ENCODE data around the gene WNT16. TPM values are rescaled to one million over a fixed set of nuclear protein-coding genes. Genes with fewer than 3 reads are reported as not detected.
"Not testable (repeated sequence)": the region's sequence is repeated elsewhere in the genome, so short reads cannot be mapped to it uniquely, and the experiment has no call there.

WNT16 gene
- total RNA-seq, 2 donors from 2014 or later, result not detected

DNA sequence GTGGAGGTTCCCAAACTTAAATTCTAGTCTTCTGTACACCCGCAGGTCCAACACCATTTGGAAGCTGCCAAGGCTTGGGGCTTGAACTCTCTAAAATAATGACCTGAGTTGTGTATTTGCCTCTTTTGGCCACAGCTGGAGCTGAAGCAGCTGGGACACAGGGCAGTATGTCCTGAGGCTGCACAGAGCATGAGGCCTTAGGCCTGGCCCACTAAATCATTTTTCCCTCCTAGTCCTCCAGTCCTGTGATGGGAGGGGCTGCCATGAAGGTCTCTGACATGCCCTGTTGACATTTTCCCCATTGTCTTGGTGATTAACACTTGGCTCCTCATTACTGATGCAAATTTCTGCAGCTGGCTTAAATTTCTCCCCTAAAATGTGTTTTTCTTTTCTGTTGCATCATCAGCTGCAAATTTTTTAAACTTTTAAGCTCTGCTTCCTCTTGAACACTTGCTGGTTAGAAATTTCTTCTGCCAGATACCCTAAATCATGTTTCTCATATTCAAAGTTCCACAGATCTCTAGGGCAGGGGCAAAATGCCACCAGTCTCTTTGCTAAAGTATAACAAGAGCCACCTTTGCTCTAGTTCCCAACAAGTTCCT, 43.6 kb upstream of the WNT16 start:
- Histone ChIP-seq H3K27ac (no peak overlapping the region), H3K27me3 (replicated peaks; ENCODE audit: insufficient read depth) (no peaks in the 10 kb centered on the region), H3K9me3 (no peaks in the 10 kb centered on the region), H3K36me3 (peaks cover 12% of the 10 kb centered on the region), H3K4me3 (no peak overlapping the region), H3K4me1 (ENCODE audit: control insufficient read depth in 1 of 2, low read depth in 2 of 2) (peaks cover 6 to 21% of the 10 kb centered on the region in 2 donors)
- TF ChIP-seq, protein P1, sequence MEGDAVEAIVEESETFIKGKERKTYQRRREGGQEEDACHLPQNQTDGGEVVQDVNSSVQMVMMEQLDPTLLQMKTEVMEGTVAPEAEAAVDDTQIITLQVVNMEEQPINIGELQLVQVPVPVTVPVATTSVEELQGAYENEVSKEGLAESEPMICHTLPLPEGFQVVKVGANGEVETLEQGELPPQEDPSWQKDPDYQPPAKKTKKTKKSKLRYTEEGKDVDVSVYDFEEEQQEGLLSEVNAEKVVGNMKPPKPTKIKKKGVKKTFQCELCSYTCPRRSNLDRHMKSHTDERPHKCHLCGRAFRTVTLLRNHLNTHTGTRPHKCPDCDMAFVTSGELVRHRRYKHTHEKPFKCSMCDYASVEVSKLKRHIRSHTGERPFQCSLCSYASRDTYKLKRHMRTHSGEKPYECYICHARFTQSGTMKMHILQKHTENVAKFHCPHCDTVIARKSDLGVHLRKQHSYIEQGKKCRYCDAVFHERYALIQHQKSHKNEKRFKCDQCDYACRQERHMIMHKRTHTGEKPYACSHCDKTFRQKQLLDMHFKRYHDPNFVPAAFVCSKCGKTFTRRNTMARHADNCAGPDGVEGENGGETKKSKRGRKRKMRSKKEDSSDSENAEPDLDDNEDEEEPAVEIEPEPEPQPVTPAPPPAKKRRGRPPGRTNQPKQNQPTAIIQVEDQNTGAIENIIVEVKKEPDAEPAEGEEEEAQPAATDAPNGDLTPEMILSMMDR (IDR thresholded peaks at IDR 0.05), result no peak
- no peak for DNase-seq (ENCODE audit: low spot score)
- ATAC-seq (ENCODE audit: insufficient number of reproducible peaks, low FRiP score, low read depth), result no peak

DNA sequence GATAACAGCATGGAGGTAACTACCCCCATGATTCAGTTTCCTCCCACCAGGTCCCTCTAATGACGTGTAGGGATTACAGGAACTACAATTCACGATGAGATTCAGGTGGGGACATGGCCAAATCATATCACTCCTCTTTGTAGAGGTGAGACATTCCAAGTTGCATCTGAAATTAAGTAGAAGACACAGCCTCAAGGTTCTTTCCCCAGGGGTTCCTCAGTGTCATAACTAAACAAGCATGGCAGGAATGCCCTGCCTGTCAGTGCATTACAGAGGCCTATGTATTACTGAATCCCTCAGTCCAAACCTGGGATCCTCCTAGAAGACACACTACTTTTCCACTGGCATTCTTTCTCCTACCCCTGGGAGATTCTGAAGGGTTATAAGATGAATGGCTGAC, 42.6 kb upstream of the WNT16 start:
- no peak for ATAC-seq (ENCODE audit: insufficient number of reproducible peaks, low FRiP score, low read depth)
- no peak overlapping the region for H3K4me3 ChIP-seq
- TF ChIP-seq, protein P1 (IDR thresholded peaks at IDR 0.05), result no peak
- peaks cover 6 to 15% of the 10 kb centered on the region in 2 donors for H3K4me1 ChIP-seq (ENCODE audit: control insufficient read depth in 1 of 2, low read depth in 2 of 2)
- no peak for DNase-seq (ENCODE audit: low spot score)
- peaks cover 12% of the 10 kb centered on the region for H3K36me3 ChIP-seq
- no peak overlapping the region for H3K27ac ChIP-seq
- H3K27me3 ChIP-seq (replicated peaks; ENCODE audit: insufficient read depth), result no peaks in the 10 kb centered on the region
- no peaks in the 10 kb centered on the region for H3K9me3 ChIP-seq

DNA sequence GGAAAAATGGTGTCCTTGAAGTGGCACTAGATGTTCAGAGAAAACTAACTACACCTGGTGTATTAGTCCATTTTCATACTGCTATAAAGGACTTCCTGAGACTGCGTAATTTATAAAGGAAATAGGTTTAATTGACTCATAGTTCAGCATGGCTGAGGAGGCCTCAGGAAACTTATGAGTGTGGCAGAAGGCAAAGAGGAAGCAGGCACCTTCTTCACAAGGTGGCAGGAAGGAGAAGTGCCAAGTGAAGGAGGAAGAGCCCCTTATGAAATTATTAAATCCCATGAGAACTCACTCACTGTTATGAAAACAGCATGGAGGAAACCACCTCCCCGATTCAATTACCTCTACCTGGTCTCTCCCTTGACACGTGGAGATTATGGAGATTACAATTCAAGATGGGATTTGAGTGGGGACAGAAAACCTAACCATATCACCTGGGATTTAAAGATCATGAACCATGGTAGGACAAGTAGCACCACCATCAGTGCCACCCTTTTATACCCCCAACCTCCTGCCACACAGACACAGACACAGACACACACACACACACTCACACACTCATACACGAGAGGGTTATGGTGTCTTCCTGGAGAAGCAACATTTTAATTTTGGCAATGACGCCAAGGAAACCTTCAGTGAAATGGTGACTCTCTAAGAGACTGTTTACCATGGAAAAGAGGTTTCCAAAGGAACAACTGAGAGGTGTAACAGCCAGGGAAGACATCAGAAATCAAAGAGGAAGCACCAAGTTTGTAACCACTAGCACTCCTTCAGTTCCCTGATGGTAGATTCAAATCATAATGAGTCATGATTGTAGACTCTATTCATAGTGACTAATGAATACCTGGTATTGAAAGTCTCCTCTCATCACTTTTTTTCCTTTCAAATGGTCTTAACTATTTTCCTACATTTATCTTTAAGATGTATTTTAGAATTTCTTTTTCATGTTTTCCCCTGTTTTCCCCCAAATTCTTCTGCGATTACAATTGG, 41.8 kb upstream of the WNT16 start:
- Histone ChIP-seq H3K4me1 (ENCODE audit: control insufficient read depth in 1 of 2, low read depth in 2 of 2) (peaks cover 6 to 15% of the 10 kb centered on the region in 2 donors), H3K27me3 (replicated peaks; ENCODE audit: insufficient read depth) (no peaks in the 10 kb centered on the region), H3K27ac (no peak overlapping the region), H3K36me3 (peaks cover 12% of the 10 kb centered on the region), H3K9me3 (no peaks in the 10 kb centered on the region), H3K4me3 (no peak overlapping the region)
- no peak for ATAC-seq (ENCODE audit: insufficient number of reproducible peaks, low FRiP score, low read depth)
- no peak for DNase-seq (ENCODE audit: low spot score)
- TF ChIP-seq, protein P1 (IDR thresholded peaks at IDR 0.05), result no peak

DNA sequence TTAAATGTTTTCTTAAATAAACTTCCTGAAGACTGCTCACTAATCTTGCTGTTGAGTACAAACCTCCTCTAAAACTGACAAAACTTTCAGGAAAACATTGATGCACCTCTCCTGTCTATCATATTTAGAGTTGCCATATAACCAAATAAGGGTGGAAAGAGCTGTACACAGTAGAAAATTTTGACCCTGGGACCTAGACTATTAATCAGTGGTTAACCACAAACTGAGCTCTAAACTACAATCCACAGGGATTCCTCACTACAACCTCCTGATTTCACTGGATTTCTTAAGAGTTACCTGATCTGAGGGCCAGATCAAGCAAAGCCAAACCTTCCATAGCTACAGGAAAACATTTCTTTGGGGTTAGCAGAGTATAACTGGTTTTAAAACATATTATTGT, 39.9 kb upstream of the WNT16 start:
- H3K4me1 ChIP-seq (ENCODE audit: control insufficient read depth in 1 of 2, low read depth in 2 of 2), result peaks cover 6 to 15% of the 10 kb centered on the region in 2 donors
- H3K9me3 ChIP-seq, result no peaks in the 10 kb centered on the region
- H3K36me3 ChIP-seq, result peaks cover 12% of the 10 kb centered on the region
- H3K4me3 ChIP-seq, result no peak overlapping the region
- TF ChIP-seq, protein P1 (IDR thresholded peaks at IDR 0.05), result no peak
- no peaks in the 10 kb centered on the region for H3K27me3 ChIP-seq (replicated peaks; ENCODE audit: insufficient read depth)
- no peak for ATAC-seq (ENCODE audit: insufficient number of reproducible peaks, low FRiP score, low read depth)
- H3K27ac ChIP-seq, result peak overlapping the region in 1 of 2 donors; percentile 19
- DNase-seq (ENCODE audit: low spot score), result no peak

- not testable (repeated sequence) for H3K27me3 ChIP-seq (replicated peaks; ENCODE audit: insufficient read depth); H3K27ac ChIP-seq
Observed at GRCh38 chr7:121289930-121290329, 38.9 kb upstream of the WNT16 start.

More at GRCh38 chr7:121289930-121290329, 38.9 kb upstream of the WNT16 start:
- H3K36me3 ChIP-seq; DNase-seq (ENCODE audit: low spot score); ATAC-seq (ENCODE audit: insufficient number of reproducible peaks, low FRiP score, low read depth); H3K4me3 ChIP-seq; H3K9me3 ChIP-seq: not testable (repeated sequence)
- H3K4me1 ChIP-seq (ENCODE audit: control insufficient read depth in 1 of 2, low read depth in 2 of 2), result peaks cover 6 to 15% of the 10 kb centered on the region in 2 donors
